A673 (cell line): ENCODE data around the gene XRCC6. TPM values are rescaled to one million over a fixed set of nuclear protein-coding genes. Genes with fewer than 3 reads are reported as not detected.

Experiments
- BruUV-seq: library from RNA; stranded (reverse); fragments of 400-500 nt; replicated peaks from 2 replicates; lab custom pipeline; 2021; lab: Mats Ljungman, UMichigan
- CTCF ChIA-PET: fragments of 300-600 bp; sonication (Branson Sonifier 250); formaldehyde crosslinking; loops from one replicate; lab custom pipeline; 2022; ENCODE audit warnings: antibody characterized with exemption; lab: Charles Lee
- POLR2A ChIA-PET: fragments of 300-600 bp; sonication (Branson Sonifier 250); formaldehyde crosslinking; loops from one replicate; lab custom pipeline; 2022; ENCODE audit warnings: antibody characterized with exemption; ENCODE audit not compliant: low non-redundant PET; lab: Charles Lee
- DNase-seq: peaks from one replicate; pipeline ENCODE4 v3.0.0-alpha.2; 2015; ENCODE audit warnings: low spot score
- H3K27ac ChIP-seq: fragments of 200-600 bp; sonication (generic); 2 replicates; pipeline ENCODE4 v1.5.1; 2016; ENCODE audit warnings: mixed run types, low read depth, mild to moderate bottlenecking, mixed read lengths, antibody characterized with exemption, low read length; ENCODE audit not compliant: poor library complexity, severe bottlenecking
- H3K27me3 ChIP-seq: fragments of 200-600 bp; sonication (generic); replicated peaks from 2 replicates; pipeline ENCODE4 v1.6.1; 2017; ENCODE audit warnings: mixed run types, low read depth, mild to moderate bottlenecking, mixed read lengths, antibody characterized with exemption, low read length; ENCODE audit not compliant: insufficient read depth, poor library complexity
- H3K36me3 ChIP-seq: fragments of 200-600 bp; sonication (generic); 2 replicates; pipeline ENCODE4 v1.6.1; 2016; ENCODE audit warnings: mixed run types, mild to moderate bottlenecking, mixed read lengths, antibody characterized with exemption, low read length; ENCODE audit not compliant: insufficient read depth, poor library complexity, severe bottlenecking
- H3K4me1 ChIP-seq: fragments of 200-600 bp; sonication (generic); 2 replicates; pipeline ENCODE4 v1.6.1; 2017; ENCODE audit warnings: mixed run types, mild to moderate bottlenecking, mixed read lengths, antibody characterized with exemption, low read length; ENCODE audit not compliant: insufficient read depth, poor library complexity, severe bottlenecking
- H3K4me3 ChIP-seq: fragments of 200-600 bp; sonication (generic); 2 replicates; pipeline ENCODE4 v1.5.1; 2016; ENCODE audit warnings: low read depth, mixed run types, mild to moderate bottlenecking, mixed read lengths, low read length; ENCODE audit not compliant: poor library complexity, severe bottlenecking
- H3K9me3 ChIP-seq: fragments of 200-600 bp; sonication (generic); 2 replicates; pipeline ENCODE4 v1.6.1; 2016; ENCODE audit warnings: mixed run types, low read depth, mild to moderate bottlenecking, mixed read lengths, antibody characterized with exemption, low read length; ENCODE audit not compliant: poor library complexity, severe bottlenecking
- CTCF ChIP-seq: fragments of 300-800, 200-600 bp; sonication (generic); conservative IDR thresholded peaks from 2 replicates; pipeline ENCODE4 v1.5.1; 2017; ENCODE audit warnings: low read depth, mild to moderate bottlenecking, antibody characterized with exemption, low read length, moderate library complexity, mixed read lengths
- EZH2 ChIP-seq: fragments of 200-600 bp; sonication (generic); IDR thresholded peaks from 2 replicates; pipeline ENCODE4 v1.6.1; 2017; ENCODE audit warnings: borderline replicate concordance, low read depth, mild to moderate bottlenecking, mixed read lengths, antibody characterized with exemption, low read length; ENCODE audit not compliant: poor library complexity, severe bottlenecking
- intact Hi-C: fragments of 100-400 bp; cut with micrococcal nuclease; formaldehyde crosslinking; loops from one replicate; pipeline ENCODE4 v1.10.0; 2022; ENCODE audit not compliant: unreplicated experiment
- total RNA-seq: library from RNA; stranded (reverse); gene quantifications from 2 replicates; pipeline ENCODE4 v1.2.3, GENCODE V29; 2021

The XRCC6 gene
- total RNA-seq, 1 experiment from 2014 or later: 558 TPM

GRCh38 chr22:41598891-41599635, 22.0 kb upstream of the XRCC6 start:
- Histone ChIP-seq H3K4me1 (no peaks in the 10 kb centered on the region), H3K27ac (no peak overlapping the region), H3K36me3 (peaks cover 22% of the 10 kb centered on the region), H3K27me3 (no peaks in the 10 kb centered on the region), H3K9me3 (no peaks in the 10 kb centered on the region), H3K4me3 (no peak overlapping the region)
- DNase-seq: no peak
- intact Hi-C loops: loop anchor here (5.0 kb wide), 2 partner anchors 57 to 197 kb away; partner anchors contain the start of gene POLR3H
- POLR2A ChIA-PET: no interaction called here
- TF ChIP-seq EZH2 (no peak), CTCF (no peak)
- CTCF ChIA-PET: interaction anchor here (0.7 kb wide), 1 partner anchor 22 kb away, joined by 3 read pairs; no protein-coding TSS in a partner anchor
- BruUV-seq: no TSS peak

GRCh38 chr22:41600976-41601375, 20.1 kb upstream of the XRCC6 start:
- no peaks in the 10 kb centered on the region for H3K27me3 ChIP-seq
- ChIA-PET POLR2A (no interaction called here), CTCF (no interaction called here)
- no TSS peak for BruUV-seq
- no peak for DNase-seq
- H3K4me1 ChIP-seq: no peaks in the 10 kb centered on the region
- no peak overlapping the region for H3K4me3 ChIP-seq
- no peaks in the 10 kb centered on the region for H3K9me3 ChIP-seq
- no peak for TF ChIP-seq EZH2
- peaks cover 39% of the 10 kb centered on the region for H3K36me3 ChIP-seq
- intact Hi-C loops: no loop called here
- no peak overlapping the region for H3K27ac ChIP-seq

- ChIA-PET POLR2A (no interaction called here), CTCF (no interaction called here)
- Histone ChIP-seq H3K36me3 (peaks cover 46% of the 10 kb centered on the region), H3K4me3 (no peak overlapping the region), H3K9me3 (no peaks in the 10 kb centered on the region), H3K27me3 (no peaks in the 10 kb centered on the region), H3K4me1 (no peaks in the 10 kb centered on the region), H3K27ac (no peak overlapping the region)
- no TSS peak for BruUV-seq
- no peak for DNase-seq
- intact Hi-C loops: no loop called here
- TF ChIP-seq EZH2 (no peak), CTCF (no peak)
Measured at GRCh38 chr22:41603873-41604332, 17.2 kb upstream of the XRCC6 start.
